ENCODE measurements around the gene MLIP. TPM values are rescaled to one million over a fixed set of nuclear protein-coding genes. Genes with fewer than 3 reads are reported as not detected.
"Not testable (repeated sequence)": the region's sequence is repeated elsewhere in the genome, so short reads cannot be mapped to it uniquely, and the experiment has no call there.

Gene MLIP
- total and polyA plus RNA-seq, 3 donors from 2014 or later: 0.43 to 1.6 (median 0.63) TPM

DNA sequence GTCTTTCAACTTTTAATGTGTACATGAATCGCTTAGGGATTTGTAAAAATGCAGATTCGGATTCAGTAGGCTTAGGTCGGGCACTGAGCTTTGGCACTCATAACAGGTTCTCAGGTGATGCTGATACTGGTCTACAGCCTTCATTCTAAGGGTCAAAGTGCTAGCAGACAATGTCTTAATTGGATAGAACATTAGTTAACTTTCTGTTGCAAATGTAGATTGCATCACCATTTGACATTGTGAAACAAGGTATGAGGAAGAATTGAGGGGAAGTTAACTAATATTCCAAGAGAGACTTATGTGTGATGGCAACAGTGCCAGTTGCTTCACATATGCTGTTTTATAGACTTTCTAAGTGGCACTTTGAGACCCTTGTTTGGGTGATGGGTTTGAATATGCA is 86.9 kb downstream of the MLIP start:
- WGBS, 2 donors: 90 to 96% methylated on average over 3 of the region's 3 CpGs
- intact Hi-C loops (cut with DNase I; ENCODE audit: low total_unique reads): no loop called here
- no peaks in the 10 kb centered on the region for H3K9me3 ChIP-seq
- no peak for DNase-seq
- H3K27me3 ChIP-seq: no peaks in the 10 kb centered on the region
- no peak overlapping the region for H3K27ac ChIP-seq
- H3K4me3 ChIP-seq: no peak overlapping the region
- no peaks in the 10 kb centered on the region for H3K36me3 ChIP-seq (ENCODE audit: low read depth, missing control alignments)
- no peak for TF ChIP-seq POLR2A (IDR thresholded peaks at IDR 0.05)
- TF ChIP-seq, protein P1, sequence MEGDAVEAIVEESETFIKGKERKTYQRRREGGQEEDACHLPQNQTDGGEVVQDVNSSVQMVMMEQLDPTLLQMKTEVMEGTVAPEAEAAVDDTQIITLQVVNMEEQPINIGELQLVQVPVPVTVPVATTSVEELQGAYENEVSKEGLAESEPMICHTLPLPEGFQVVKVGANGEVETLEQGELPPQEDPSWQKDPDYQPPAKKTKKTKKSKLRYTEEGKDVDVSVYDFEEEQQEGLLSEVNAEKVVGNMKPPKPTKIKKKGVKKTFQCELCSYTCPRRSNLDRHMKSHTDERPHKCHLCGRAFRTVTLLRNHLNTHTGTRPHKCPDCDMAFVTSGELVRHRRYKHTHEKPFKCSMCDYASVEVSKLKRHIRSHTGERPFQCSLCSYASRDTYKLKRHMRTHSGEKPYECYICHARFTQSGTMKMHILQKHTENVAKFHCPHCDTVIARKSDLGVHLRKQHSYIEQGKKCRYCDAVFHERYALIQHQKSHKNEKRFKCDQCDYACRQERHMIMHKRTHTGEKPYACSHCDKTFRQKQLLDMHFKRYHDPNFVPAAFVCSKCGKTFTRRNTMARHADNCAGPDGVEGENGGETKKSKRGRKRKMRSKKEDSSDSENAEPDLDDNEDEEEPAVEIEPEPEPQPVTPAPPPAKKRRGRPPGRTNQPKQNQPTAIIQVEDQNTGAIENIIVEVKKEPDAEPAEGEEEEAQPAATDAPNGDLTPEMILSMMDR (IDR thresholded peaks at IDR 0.05): no peak
- peaks cover 7% of the 10 kb centered on the region for H3K4me1 ChIP-seq

DNA sequence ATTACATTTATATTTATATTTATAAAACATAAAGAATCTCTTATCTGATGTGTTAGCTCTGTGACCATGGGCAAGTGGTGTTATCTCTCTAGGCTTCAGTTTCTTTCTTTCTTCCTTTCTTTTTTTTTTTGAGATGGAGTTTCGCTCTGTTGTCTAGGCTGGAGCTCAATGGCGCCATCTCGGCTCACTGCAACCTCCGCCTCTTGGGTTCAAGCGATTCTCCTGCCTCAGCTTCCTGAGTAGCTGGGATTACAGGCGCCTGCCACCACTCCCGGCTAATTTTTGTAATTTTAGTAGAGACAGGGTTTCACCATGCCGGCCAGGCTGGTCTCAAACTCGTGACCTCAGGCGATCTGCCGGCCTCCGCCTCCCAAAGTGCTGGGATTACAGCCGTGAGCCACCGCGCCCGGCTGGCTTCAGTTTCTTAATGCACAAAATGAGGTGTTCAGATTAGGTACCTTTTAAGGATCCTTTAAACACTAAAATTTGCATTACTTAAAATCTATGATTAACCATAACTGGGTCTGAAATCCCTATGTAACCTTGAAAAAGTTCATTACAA is 92.3 kb downstream of the MLIP start:
- H3K4me1 ChIP-seq; intact Hi-C loops (cut with DNase I; ENCODE audit: low total_unique reads); DNase-seq; H3K4me3 ChIP-seq; H3K27me3 ChIP-seq; H3K27ac ChIP-seq; H3K36me3 ChIP-seq (ENCODE audit: low read depth, missing control alignments); H3K9me3 ChIP-seq: not testable (repeated sequence)
- WGBS, 2 donors: 73 to 78% methylated on average over 16 of the region's 16 CpGs

DNA sequence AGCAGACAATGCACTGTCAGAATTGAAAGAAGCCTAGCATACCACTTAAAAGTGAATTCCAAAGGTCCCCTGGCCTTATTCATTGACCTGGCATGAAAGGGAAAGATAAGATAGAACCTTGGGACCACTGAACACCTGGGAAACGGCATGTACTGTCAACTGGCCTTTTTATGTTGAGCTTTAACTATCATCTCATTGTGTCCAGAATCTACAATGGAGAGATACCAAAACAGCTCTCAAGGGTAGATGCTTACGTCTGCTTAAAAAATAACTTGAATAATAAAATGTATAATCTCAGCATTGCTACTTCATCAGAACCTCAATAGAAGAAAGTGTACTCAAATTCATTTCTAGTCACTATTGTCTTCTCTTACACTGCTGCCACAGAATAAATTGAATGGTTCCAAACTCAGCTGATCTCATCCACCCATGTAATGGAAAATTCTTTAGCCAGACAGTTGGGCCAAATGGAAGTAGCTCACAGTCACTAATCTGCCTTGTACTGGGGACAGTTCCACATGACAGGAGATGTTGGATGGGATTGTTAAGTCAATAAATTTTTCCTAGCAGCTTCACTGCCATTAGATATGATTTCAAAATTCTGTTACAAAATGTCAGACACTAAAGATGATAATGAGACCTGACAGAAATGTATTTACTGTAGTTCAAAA is 93.8 kb downstream of the MLIP start:
- Histone ChIP-seq H3K4me3 (no peak overlapping the region), H3K27ac (no peak overlapping the region)

DNA sequence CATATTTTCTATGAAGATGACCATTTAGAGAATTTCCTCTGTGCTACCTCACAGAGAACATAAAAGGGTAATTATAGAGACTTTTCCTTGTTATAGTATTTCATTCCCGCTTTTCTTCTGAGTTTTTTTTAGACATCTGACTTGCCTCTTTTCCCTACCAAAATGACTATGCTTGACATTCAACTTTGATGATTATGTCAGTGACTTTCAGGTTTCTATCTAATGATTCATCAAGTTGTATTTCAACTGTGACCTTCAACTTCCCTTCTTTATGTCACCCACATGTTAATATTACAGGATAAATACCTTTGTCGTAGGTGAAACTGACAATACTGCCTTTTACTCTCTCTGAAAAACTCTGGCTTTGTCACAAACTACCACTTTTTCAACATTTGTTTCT is 95.3 kb downstream of the MLIP start:
- no peak overlapping the region for H3K4me3 ChIP-seq
- no peak for DNase-seq
- H3K27ac ChIP-seq: no peak overlapping the region
- H3K36me3 ChIP-seq (ENCODE audit: low read depth, missing control alignments): no peaks in the 10 kb centered on the region
- TF ChIP-seq, protein P1 (IDR thresholded peaks at IDR 0.05): no peak
- TF ChIP-seq POLR2A (IDR thresholded peaks at IDR 0.05): no peak
- no peaks in the 10 kb centered on the region for H3K9me3 ChIP-seq
- no peaks in the 10 kb centered on the region for H3K4me1 ChIP-seq
- intact Hi-C loops (cut with DNase I; ENCODE audit: low total_unique reads): no loop called here
- H3K27me3 ChIP-seq: no peaks in the 10 kb centered on the region
- 70 to 88% methylated on average over 2 of the region's 2 CpGs for WGBS, 2 donors

More for the DNA sequence above, 93.8 kb downstream of the MLIP start:
- WGBS, 2 donors: 35 to 53% methylated on average over 2 of the region's 2 CpGs
- no peaks in the 10 kb centered on the region for H3K36me3 ChIP-seq (ENCODE audit: low read depth, missing control alignments)
- no peaks in the 10 kb centered on the region for H3K27me3 ChIP-seq
- no peaks in the 10 kb centered on the region for H3K9me3 ChIP-seq
- TF ChIP-seq, protein P1 (IDR thresholded peaks at IDR 0.05): no peak
- no peak for TF ChIP-seq POLR2A (IDR thresholded peaks at IDR 0.05)
- no peaks in the 10 kb centered on the region for H3K4me1 ChIP-seq
- no peak for DNase-seq
- intact Hi-C loops (cut with DNase I; ENCODE audit: low total_unique reads): no loop called here

DNA sequence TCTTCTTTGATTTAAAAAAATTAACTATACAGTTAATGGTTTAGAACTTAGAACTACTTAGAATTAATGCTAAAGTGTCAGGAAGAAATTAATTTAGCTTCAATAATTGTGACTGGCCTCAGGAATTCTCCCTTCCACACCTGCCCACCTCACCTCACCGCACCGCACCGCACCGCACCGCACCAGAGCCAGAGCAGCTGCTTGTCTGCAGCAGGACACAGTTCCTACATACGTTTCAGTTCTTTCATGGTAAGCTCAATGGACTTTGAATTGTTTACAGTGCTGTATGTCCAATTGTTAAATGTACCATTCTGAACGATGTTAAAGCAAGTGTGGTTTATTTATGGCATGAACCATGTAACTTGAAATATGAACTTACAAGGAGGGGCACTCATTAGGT is 98.7 kb downstream of the MLIP start:
- H3K4me3 ChIP-seq; H3K9me3 ChIP-seq; H3K27me3 ChIP-seq; DNase-seq; H3K27ac ChIP-seq; H3K36me3 ChIP-seq (ENCODE audit: low read depth, missing control alignments); intact Hi-C loops (cut with DNase I; ENCODE audit: low total_unique reads); H3K4me1 ChIP-seq: not testable (repeated sequence)
- WGBS, 2 donors: 84 to 93% methylated on average over 6 of the region's 7 CpGs

DNA sequence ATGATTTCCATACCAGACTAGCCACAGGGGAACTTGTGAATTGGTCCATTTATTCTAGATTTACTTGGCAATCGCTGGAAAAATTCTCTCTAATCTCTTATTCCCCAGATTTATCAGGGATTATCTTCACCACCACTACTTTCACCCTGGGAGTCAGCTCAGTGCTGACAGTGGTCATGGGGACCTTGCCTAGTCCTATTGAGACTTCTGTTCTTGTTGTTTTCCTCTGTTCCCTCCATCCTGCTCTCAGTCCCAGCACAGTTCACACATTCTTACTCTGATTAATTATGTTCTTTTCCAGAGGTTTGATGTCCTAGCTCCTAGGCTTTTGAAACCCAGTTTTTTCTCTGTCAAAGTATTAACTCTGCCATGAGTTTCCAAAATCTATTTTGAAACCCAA is 103.0 kb downstream of the MLIP start:
- no peaks in the 10 kb centered on the region for H3K9me3 ChIP-seq
- WGBS, 2 donors: 74 to 94% methylated on average over 1 of the region's 1 CpG
- H3K36me3 ChIP-seq (ENCODE audit: low read depth, missing control alignments): no peaks in the 10 kb centered on the region
- TF ChIP-seq, protein P1 (IDR thresholded peaks at IDR 0.05): no peak
- TF ChIP-seq POLR2A (IDR thresholded peaks at IDR 0.05): no peak
- intact Hi-C loops (cut with DNase I; ENCODE audit: low total_unique reads): no loop called here
- no peak overlapping the region for H3K27ac ChIP-seq
- H3K4me3 ChIP-seq: no peak overlapping the region
- H3K4me1 ChIP-seq: no peaks in the 10 kb centered on the region
- DNase-seq: no peak
- no peaks in the 10 kb centered on the region for H3K27me3 ChIP-seq
